Astrocyte of the spinal cord (primary cell): ENCODE results near the gene SCRN1.

Experiments used
- DNase-seq: peaks from one replicate; pipeline ENCODE4 v3.0.0; 2011; ENCODE audit warnings: low read depth, low spot score
- H3K4me3 ChIP-seq: 2 replicates; pipeline ENCODE4 v1.5.1; 2011; ENCODE audit warnings: low read depth, mild to moderate bottlenecking, low read length, moderate library complexity
- in situ Hi-C: cut with HindIII; loops from 2 replicates; pipeline ENCODE4 v1.10.0; 2017; ENCODE audit warnings: low sequenced_read_pairs
- TF ChIP-seq, protein P1 (sequence below): IDR thresholded peaks from 2 replicates; pipeline ENCODE4 v1.5.1; 2012; ENCODE audit warnings: low read depth, mild to moderate bottlenecking, low read length, inconsistent platforms

SCRN1 gene

DNA sequence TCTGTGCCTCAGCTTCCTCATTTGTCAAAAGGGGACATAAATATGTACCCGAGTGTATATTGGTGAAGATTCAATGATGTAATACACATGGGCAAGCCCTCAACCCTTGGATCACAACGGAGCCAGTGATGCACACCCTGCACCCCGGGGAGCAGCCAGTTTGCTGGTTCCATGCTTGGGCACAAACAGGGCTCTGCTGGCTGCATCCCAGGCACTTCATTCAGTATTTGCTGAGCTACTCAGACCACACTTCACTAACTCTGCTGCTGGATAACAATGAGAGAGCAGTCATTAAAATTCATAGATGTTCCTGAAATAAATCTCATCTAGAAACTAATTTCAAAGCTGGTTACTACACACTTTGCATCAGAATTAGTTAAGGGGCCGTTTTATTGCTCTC is 72.0 kb downstream of the SCRN1 start:
- H3K4me3 ChIP-seq: no peak overlapping the region
- DNase-seq: no peak
- TF ChIP-seq, protein P1, sequence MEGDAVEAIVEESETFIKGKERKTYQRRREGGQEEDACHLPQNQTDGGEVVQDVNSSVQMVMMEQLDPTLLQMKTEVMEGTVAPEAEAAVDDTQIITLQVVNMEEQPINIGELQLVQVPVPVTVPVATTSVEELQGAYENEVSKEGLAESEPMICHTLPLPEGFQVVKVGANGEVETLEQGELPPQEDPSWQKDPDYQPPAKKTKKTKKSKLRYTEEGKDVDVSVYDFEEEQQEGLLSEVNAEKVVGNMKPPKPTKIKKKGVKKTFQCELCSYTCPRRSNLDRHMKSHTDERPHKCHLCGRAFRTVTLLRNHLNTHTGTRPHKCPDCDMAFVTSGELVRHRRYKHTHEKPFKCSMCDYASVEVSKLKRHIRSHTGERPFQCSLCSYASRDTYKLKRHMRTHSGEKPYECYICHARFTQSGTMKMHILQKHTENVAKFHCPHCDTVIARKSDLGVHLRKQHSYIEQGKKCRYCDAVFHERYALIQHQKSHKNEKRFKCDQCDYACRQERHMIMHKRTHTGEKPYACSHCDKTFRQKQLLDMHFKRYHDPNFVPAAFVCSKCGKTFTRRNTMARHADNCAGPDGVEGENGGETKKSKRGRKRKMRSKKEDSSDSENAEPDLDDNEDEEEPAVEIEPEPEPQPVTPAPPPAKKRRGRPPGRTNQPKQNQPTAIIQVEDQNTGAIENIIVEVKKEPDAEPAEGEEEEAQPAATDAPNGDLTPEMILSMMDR: no peak
- in situ Hi-C loops: no loop called here

DNA sequence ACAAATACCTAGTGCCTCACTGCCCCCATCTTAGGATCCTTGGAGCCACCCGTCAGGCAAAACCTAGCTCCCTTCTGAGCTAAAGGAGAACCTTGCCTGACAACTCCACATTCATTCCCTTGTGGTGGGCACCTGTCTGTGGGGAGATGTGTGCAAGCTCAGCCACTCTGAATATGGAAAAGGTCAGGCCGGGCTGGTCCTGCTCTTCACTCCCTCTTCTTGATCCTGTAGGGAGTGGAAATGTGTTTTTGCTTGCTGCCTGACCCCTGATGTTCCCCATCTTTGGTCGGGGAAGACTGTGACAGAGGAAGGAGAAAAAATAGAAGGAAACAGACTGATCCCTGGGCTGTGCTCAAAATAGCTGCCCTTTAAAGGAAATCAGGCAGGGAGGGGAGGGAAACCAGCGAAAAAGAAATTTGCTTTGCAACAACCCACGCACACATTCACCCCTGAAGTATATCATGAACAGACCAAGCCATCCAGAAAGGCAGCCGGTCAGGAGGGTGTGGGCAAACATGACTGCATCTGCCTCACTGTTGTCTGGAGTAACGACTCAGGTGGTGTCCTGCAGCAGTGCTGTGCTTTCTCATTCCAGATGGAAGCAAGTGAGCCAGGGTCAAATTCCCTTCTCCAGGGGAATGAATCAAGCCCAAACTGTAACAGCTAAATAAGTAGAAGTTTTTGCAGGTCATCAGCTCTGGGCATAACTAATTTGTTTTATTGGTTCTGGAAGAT is 74.0 kb downstream of the SCRN1 start:
- in situ Hi-C loops: no loop called here
- peak; percentile 12 for DNase-seq
- H3K4me3 ChIP-seq: no peak overlapping the region
- TF ChIP-seq, protein P1: no peak

DNA sequence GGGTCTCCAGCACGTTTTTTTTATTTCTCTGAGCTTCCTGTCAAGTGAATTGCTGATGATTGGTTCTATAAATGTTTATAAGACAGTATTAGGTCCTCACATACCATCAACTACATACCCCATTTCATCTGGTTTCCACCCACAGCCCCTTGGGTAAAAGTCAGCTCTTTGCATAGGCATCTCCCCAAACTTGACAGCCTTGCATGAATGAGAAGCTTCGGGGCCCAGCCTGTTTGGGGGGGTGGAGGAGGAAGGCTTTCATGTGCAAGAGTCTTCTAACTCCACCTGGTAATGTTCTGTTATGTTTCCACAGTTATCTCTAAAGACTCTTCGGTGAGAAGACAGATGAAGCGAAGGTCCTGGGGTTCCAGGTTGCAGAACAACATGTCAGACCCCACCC is 75.4 kb downstream of the SCRN1 start:
- TF ChIP-seq, protein P1: no peak
- in situ Hi-C loops: no loop called here
- no peak overlapping the region for H3K4me3 ChIP-seq
- no peak for DNase-seq

DNA sequence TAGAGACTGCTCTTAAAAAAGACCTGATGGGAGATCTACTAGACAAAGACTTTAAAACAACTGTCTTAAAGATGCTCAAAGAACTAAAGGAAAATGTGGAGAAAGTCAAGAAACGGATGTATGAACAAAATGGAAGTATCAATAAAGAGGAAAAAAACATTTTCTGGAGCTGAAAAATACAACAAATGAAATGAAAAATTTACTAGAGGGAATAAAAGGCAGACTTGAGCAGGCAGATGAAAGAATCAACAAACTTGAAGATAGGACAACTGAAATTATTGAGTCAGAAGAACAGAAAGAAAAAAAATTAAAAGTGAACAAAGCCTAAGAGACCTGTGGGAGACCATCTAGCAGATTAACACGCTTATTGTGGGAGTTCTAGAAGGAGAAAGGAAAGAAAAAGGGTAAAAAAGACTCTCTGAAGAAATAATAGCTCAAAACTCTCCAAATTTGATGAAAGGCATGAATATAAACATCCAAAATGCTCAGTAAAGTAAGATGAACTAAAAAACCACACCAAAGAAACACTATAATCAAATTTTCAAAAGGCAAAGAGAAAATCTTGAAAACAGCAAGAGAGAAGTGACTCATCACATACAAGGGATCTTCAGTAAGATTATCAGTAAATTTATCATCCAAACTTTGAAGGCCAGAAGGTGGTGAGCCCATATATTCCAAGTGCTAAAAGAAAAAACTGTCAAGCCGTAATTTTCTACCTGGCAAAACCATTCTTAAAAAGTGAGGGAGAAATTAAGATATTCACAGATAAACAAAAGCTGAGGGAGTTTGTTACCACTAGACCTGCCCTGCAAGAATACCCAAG is 83.2 kb downstream of the SCRN1 start:
- in situ Hi-C loops: no loop called here
- TF ChIP-seq, protein P1: no peak
- DNase-seq: no peak
- H3K4me3 ChIP-seq: no peak overlapping the region

DNA sequence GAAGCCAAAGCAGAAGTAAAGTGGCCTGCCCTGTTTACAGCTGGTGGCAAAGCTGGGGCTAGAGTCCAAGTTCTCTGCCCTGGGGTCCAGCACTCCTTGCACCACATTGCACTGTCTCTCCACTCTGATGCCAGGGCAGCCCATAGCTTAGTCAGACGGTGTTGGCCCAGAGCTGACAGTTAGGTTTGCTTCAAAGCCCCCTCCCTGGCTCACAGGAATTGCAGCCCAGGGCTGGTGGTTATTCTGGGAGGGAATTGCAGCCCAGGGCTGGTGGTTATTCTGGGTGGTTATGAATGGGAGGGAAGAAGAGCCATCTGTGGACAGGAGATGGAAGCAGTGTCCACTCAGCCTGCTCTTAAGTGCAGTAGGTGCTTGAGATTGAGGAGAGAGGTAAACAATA is 88.9 kb downstream of the SCRN1 start:
- in situ Hi-C loops: no loop called here

DNA sequence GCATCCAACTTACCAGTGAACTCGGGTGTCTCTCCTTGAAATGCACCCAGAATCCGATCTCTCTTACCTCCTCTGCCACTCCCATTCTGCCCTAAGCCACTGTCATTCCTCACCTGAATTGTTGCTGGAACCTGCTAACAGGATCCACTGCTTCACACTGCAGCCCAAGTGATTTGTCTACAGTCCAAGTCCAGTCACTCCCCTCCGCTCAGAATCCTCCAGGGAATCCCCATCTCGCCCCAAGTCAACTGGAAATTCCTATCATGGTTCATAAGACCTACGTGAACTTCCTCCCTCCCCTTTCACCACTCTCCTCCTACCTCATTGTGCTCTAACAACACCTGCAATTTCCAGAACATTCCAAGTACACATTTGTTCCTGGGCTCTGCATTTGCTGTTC is 91.3 kb downstream of the SCRN1 start:
- H3K4me3 ChIP-seq: no peak overlapping the region
- TF ChIP-seq, protein P1: no peak
- no peak for DNase-seq
- in situ Hi-C loops: no loop called here

More for the DNA sequence above, 88.9 kb downstream of the SCRN1 start:
- TF ChIP-seq, protein P1: no peak
- DNase-seq: no peak
- H3K4me3 ChIP-seq: no peak overlapping the region
